Hematopoietic multipotent progenitor cell treated with erythropoietin and hydrocortisone succinate and interleukin-3 and kit ligand, for 15 days (in vitro differentiated cells): ENCODE measurements around the gene SLC25A31.

Experiments
- DNase-seq: peaks from one replicate; pipeline ENCODE4 v3.0.0-alpha.2; 2015; ENCODE audit warnings: low spot score

The SLC25A31 gene

DNA sequence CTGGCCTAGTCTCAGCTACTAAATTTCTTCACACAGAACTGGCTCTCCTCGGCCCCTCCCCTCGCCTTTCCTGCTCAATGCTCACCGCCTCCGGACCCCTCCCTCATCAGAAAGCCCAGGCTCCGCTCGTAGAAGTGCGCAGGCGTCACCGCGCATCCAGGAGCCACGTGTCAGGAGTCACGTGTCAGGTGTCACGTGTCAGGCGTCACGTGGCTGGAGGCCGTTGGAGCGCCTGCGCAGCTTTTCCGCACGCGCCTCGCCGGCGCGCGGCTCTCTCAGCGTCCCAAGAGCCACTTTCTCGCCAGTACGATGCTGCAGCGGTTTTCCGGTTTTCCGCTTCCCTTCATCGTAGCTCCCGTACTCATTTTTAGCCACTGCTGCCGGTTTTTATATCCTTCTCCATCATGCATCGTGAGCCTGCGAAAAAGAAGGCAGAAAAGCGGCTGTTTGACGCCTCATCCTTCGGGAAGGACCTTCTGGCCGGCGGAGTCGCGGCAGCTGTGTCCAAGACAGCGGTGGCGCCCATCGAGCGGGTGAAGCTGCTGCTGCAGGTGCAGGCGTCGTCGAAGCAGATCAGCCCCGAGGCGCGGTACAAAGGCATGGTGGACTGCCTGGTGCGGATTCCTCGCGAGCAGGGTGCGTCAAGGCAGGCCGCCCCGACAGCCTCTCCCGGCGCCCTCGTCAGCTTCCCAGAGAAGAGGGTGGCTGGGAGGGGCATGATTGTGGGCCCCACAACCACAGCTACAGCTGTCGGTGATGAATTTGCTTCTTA, at the start of gene SLC25A31:
Gene SLC25A31 (plus strand): TSS at position 259 of the 772 bp plus-strand sequence. CDS start 146 bp downstream, at position 405.
- no peak for DNase-seq

DNA sequence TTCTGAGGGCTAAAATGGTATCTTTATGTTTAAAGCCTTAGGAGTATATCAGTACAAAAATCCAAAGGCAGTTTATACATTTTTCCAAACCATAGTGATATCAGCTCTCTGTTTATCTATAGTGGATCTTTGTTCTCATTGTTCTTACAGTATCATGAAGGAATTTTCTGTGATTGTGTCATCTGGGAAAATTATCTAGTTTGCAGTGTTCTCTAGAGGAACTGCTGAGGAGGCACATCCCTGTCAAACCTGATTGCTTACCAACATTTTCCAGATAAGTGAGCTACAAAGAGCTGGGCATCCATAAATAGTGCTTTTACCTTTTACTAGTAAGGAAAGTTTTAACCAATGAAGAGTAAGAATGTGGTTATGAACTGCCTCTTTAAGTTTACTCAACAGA, 44.9 kb upstream of the SLC25A31 start:
- no peak for DNase-seq

- no peak for DNase-seq
These were observed 43.5 kb upstream of the SLC25A31 start for GRCh38 chr4:127686658-127687057.

DNA sequence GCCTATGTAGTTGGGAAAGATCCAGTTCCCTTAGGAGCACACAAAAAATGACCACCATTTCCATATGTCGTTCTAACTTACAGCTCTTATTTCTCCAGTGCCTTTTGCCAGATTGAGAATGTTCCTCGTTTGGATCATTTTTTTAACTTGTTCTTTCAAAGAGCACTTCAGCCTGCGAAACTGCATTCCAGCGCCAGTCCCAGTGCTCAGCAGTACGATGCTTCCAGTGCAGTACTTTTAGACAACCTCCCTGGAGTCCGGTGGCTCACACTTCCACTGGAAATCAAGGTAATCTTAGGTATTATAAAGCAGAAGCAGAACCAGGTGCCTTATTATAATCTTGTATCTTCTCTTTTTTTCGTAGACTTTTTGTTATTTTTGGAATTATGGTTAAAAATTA, 42.6 kb upstream of the SLC25A31 start:
- DNase-seq: no peak

- no peak for DNase-seq
These were observed 31.4 kb upstream of the SLC25A31 start for GRCh38 chr4:127698789-127699200.

- no peak for DNase-seq
These were observed 21.2 kb upstream of the SLC25A31 start for GRCh38 chr4:127708985-127709384.

- DNase-seq: no peak
These were observed 20.7 kb upstream of the SLC25A31 start for GRCh38 chr4:127709456-127709855.

DNA sequence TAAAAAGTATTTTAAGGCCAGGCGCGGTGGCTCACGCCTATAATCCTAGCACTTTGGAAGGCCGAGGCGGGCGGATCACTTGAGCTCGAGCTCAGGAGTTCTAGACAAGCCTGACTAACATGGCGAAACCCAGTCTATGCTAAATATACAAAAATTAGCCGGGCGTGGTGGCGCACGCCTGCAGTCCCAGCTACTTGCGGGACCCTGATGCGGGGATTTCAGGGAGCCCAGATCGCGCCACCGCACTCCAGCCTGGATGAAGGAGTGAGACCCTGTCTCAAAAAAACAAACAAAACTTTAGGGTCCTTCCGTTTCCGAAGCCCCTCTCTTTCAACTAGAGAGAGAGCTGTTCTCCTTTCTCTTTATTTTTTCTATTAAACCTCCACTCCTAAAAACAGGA, 1.2 kb downstream of the SLC25A31 start:
- no peak for DNase-seq

GRCh38 chr4:127732623-127733328, 2.6 kb downstream of the SLC25A31 start:
- DNase-seq: no peak

- no peak for DNase-seq
These were observed 4.8 kb downstream of the SLC25A31 start for GRCh38 chr4:127734976-127735375.

DNA sequence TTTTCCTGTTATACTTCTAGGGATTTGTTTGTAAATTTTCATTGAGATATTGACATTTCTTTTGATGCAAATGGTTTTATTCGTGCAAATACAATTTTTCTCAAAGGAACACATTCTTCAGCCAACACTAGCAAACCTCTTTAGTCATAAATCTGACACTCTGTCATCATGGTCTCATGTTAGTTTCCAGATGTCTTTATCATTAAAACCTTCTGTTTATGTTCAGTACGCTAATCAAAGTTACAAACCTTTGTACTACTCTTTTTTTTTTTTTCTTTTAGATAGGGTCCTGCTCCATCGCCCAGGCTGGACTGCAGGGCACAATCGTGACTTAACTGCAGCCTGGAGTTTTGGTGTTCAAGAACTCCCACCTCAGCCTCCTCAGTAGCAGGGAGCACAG, 7.1 kb downstream of the SLC25A31 start:
- DNase-seq: no peak

DNA sequence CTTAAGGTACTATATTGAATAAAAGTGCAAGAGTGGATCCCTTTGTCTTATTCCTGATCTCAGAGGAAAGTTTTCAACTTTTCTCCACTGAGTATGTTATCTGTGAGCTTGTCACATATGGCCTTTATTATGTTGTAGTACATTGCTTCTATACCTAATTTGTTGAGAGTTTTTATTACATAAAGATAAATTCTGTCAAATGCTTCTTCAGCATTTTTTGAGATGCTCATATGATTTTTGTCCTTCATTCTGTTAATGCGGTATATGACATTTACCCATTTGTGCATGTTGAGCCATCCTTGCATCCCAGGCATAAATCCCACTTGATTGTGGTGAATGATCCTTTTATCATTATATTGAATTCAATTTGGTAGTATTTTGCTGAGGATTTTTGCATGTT, 11.0 kb downstream of the SLC25A31 start:
- no peak for DNase-seq

DNA sequence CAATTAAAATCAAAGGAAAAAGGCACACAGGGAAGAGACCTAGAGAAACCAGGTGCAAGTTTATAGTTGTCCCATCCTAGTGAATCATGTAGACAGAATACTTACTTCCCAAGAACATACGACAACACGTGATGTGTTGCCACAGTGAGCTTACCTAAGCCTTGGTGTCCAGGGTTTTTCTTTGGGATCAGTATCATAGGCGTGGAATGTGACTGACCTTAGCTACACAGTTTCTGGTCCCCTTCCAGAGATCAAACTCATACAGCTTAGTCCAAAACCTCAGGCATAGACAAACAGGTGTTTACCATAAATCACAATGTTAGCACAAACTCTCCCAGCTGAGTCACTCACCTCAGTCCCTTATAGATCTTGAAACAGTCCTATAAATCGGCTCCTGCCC, 17.7 kb downstream of the SLC25A31 start:
- DNase-seq: no peak

DNA sequence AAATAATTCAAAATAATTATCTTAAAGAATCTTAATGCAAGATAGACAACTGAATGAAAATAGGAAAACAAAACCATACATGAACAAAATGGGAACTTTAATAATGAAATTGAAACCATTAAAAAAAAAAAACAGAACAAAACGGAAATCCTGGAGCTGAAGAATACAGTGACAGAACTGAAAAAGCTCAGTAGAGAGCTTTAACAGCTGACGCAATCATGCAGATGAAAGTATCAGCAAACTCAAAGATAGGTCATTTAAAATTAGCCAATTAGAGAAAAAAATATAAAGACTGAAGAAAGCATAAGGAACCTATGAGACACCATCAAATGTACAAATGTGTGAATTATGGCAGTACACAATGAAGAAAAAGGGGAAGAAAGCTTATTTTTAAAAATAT, 18.8 kb downstream of the SLC25A31 start:
- no peak for DNase-seq

- no peak for DNase-seq
These were observed 26.7 kb downstream of the SLC25A31 start for GRCh38 chr4:127756906-127757305.

DNA sequence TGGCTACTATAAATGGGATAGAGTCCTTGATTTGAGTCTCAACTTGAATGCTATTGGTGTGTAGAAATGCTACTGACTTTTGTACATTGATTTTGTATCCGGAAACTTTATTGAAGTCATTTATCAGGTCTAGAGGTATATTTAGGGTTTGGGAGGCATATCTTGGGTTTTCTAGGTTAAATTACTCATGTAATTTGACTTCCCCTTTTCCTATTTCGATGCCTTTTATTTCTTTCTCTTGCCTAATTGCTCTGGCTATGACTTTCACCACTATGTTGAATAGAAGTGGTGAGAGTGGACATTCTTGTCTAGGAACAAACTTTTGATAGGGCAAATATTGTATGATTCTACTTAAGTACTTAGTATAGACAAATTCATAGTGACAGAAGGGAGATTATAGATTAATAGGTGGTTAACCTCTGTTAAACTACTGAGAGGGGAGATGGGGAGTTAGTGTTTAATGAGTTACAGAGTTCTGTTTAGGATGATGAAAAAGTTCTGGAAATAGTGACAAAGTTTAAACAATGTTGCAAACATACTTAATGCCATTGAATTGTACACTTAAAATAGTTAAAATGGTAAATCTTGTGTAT, 29.1 kb downstream of the SLC25A31 start:
- no peak for DNase-seq

DNA sequence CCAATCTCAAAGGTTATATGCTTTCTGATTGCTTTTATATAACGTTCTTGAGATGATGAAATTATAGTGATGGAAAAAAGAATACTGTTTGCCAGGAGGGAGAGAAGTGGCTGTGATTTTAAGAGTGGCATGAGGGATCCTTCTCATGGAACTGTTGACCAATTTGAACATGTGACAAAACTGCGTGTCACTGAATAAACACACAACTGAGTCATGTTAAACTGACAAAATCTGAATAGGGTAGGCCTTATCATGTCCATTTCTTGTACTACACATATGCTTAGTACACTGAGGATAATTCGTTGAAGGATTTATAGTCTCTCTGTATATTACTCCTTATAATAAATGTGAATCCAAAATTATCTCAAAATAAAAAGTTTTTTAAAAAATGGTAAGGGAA, 29.7 kb downstream of the SLC25A31 start:
- DNase-seq: no peak

DNA sequence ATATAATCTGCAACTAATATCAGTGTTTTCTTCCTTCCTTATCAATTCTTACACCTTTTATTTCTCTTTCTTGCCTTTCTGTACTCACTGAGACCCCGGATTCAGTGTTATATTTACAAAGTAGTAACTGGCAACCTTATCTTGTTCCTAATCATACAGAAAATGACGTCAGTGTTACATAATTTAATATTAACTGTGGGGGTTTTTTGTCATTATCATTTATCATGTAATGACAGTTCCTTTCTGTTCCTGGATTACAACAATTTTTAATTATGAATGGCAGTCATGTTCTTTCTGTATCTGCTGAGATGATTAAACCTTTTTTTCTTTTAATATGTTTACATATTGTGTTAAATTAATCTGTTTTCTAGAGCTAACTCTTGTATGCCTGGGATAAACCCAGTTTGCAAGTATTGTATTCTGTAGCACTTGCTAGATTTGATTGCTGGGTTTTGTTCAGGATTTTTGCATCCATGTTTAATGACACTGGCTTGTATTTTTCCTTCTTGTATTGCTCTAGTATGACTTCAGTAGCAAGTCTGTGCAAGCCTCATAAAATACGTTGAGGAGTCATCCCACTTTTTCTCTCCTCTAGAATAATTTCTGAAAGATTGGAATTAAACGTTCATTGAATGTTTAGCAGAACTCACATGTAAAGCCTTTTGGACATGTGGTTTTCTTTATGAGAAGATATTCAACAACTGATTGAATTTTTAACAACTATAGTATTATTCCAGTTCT, 41.5 kb downstream of the SLC25A31 start:
- no peak for DNase-seq

- no peak for DNase-seq
These were observed 42.8 kb downstream of the SLC25A31 start for GRCh38 chr4:127772769-127773671.

- no peak for DNase-seq
These were observed 45.6 kb downstream of the SLC25A31 start for GRCh38 chr4:127775843-127776242.

DNA sequence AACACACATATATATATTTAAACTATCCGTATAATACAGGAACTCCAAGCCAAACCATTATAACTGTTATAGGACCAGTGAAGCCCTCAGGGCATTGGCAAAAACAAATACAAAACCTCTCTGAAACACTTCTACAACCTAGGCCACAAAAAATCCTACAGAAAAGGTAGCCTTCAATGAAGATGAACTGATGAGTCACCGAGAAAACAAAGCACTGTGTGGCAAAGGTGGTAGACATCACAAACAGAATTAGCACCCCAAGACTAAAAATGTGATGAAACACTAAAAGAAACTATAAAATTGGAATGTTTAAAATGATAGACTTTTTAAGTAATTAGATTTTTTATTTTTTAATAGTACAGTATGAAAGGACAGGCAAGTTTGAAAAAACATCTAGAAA, 46.4 kb downstream of the SLC25A31 start:
- DNase-seq: no peak
